Endothelial cell (in vitro differentiated cells): ENCODE measurements around the gene MAGI2. TPM values are rescaled to one million over a fixed set of nuclear protein-coding genes. Genes with fewer than 3 reads are reported as not detected.

Experiments
- DNase-seq: peaks from one replicate; pipeline ENCODE4 v3.0.0; 2021; ENCODE audit warnings: low spot score
- H3K27ac Mint-ChIP-seq: one replicate; pipeline ENCODE4 v1.8.0; 2021; ENCODE audit warnings: mixed read lengths, inconsistent platforms; ENCODE audit not compliant: unreplicated experiment
- H3K27me3 Mint-ChIP-seq: one replicate; pipeline ENCODE4 v1.8.0; 2021; ENCODE audit warnings: mild to moderate bottlenecking, moderate library complexity, mixed read lengths, inconsistent platforms; ENCODE audit not compliant: unreplicated experiment
- H3K36me3 Mint-ChIP-seq: one replicate; pipeline ENCODE4 v1.8.0; 2021; ENCODE audit warnings: mild to moderate bottlenecking, low read depth, mixed read lengths, inconsistent platforms; ENCODE audit not compliant: unreplicated experiment
- H3K4me1 Mint-ChIP-seq: one replicate; pipeline ENCODE4 v1.8.0; 2021; ENCODE audit warnings: mild to moderate bottlenecking, mixed read lengths, inconsistent platforms; ENCODE audit not compliant: unreplicated experiment
- H3K4me3 Mint-ChIP-seq: one replicate; pipeline ENCODE4 v1.8.0; 2021; ENCODE audit warnings: mild to moderate bottlenecking, mixed read lengths, inconsistent platforms; ENCODE audit not compliant: unreplicated experiment
- H3K9me3 Mint-ChIP-seq: one replicate; pipeline ENCODE4 v1.8.0; 2021; ENCODE audit warnings: mixed read lengths, inconsistent platforms; ENCODE audit not compliant: unreplicated experiment
- total RNA-seq: library from RNA; stranded (reverse); fragmentation: NEBNext Ultra II Directional; extraction: Animal tissue kit (Norgen Biotek cat#: 25700); gene quantifications from one replicate; pipeline ENCODE4 v1.2.1, GENCODE V29; 2021; ENCODE audit not compliant: unreplicated experiment
- TF ChIP-seq, protein P1 (sequence below): fragments of 200-600 bp; sonication (generic); IDR thresholded peaks from one replicate; pipeline ENCODE4 v1.5.0; 2021; ENCODE audit warnings: antibody characterized with exemption; ENCODE audit not compliant: unreplicated experiment

MAGI2 gene
- total RNA-seq, 1 donor from 2014 or later: 6.3 TPM

DNA sequence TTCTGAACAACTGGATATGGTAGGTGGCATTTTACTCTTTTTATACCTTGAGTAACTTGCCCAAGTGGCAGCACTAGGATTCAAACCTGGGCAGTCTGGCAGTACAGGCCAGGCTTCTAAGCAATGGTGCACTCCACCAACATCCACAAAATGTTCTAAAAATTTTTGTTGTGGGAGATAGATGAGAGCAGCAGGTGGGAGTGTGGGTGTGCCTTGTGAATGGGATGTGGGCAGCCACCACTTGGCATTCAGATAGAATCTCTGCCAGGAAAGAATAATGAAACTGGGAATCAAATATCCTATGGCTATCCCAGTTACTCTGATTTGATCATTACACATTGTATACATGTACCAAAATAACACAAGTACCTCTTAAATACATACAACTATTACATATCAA, 810.7 kb downstream of the MAGI2 start:
- Mint-ChIP-seq H3K4me3 (no peak overlapping the region), H3K27ac (no peak overlapping the region), H3K27me3 (peaks cover 1% of the 10 kb centered on the region), H3K9me3 (no peaks in the 10 kb centered on the region), H3K4me1 (no peaks in the 10 kb centered on the region), H3K36me3 (no peaks in the 10 kb centered on the region)
- TF ChIP-seq, protein P1, sequence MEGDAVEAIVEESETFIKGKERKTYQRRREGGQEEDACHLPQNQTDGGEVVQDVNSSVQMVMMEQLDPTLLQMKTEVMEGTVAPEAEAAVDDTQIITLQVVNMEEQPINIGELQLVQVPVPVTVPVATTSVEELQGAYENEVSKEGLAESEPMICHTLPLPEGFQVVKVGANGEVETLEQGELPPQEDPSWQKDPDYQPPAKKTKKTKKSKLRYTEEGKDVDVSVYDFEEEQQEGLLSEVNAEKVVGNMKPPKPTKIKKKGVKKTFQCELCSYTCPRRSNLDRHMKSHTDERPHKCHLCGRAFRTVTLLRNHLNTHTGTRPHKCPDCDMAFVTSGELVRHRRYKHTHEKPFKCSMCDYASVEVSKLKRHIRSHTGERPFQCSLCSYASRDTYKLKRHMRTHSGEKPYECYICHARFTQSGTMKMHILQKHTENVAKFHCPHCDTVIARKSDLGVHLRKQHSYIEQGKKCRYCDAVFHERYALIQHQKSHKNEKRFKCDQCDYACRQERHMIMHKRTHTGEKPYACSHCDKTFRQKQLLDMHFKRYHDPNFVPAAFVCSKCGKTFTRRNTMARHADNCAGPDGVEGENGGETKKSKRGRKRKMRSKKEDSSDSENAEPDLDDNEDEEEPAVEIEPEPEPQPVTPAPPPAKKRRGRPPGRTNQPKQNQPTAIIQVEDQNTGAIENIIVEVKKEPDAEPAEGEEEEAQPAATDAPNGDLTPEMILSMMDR: no peak
- no peak for DNase-seq

DNA sequence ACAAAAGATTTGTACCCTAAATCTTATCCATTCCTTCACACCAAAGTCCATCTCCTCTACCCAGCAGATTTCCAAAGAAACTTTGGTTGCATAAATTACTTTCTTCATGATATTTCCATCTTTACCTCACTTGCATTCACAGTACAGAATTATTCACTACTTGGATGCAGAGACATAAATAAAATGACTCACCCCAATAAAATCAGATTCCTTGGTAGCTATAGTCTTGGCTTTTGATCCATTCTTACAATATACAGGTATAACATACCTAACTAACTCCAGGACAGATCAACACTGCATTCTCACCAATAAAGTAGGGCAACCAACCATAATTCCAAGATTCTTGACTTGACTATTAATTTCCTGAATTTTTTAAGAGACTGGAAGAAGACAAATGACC, 815.1 kb downstream of the MAGI2 start:
- DNase-seq: no peak
- Mint-ChIP-seq H3K36me3 (no peaks in the 10 kb centered on the region), H3K27ac (no peak overlapping the region), H3K9me3 (no peaks in the 10 kb centered on the region), H3K4me3 (no peak overlapping the region), H3K27me3 (no peaks in the 10 kb centered on the region), H3K4me1 (no peaks in the 10 kb centered on the region)
- TF ChIP-seq, protein P1: no peak

DNA sequence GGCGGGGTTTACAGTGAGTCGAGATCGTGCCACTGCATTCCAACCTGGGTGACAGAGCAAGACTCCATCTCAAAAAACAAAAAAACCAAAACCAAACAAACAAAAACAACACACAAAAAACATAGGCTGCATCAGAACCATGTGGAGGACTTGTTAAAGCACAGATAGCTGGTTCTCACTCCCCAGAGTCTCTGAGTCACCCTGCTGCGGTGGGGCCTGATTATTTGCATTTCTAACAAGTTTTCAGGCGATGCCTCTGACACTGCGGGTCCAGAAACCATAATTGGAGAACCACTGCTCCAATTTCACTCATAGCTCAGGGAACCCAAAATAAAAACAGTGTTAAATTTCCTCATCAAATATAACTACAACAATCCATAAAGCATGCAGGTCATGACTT, 816.7 kb downstream of the MAGI2 start:
- DNase-seq: no peak

DNA sequence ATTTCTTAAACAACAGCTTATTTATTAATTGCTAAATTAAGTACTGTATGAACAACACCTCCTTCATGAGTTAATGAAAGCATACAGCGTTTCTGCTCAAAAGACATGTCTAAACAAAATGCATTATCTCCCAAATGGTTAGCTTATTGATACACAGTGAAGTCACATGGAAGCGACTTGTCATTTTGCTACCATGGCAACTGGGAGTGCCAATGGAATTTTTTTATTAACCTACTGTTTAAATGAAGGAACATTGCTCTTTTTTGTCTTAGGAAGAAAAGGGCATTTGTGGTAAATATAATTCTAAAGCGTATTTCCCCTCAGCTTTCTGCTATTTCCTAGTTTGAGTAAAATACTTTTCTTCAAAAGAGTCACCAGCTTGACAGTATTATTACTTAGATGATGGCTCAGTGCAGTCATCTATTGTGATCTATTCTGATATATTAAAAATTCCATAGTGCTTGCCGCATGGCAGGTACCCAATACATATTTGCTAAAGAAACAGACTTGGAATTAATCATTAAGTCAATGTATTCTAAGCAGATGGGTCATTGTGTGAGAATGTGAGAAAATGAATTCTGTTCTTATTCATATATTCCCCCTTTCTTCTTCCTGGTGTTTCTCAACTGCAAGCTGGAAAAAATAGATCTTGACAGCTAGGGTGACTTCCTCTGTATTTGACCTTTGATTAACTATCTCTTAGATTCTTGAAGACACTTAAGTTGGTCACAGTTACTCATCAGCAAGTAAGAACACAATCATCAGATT, 818.3 kb downstream of the MAGI2 start:
- Mint-ChIP-seq H3K9me3 (no peaks in the 10 kb centered on the region), H3K4me3 (no peak overlapping the region), H3K27me3 (peaks cover 3% of the 10 kb centered on the region), H3K4me1 (no peaks in the 10 kb centered on the region), H3K36me3 (no peaks in the 10 kb centered on the region), H3K27ac (no peak overlapping the region)
- TF ChIP-seq, protein P1: no peak
- no peak for DNase-seq

More for the DNA sequence above, 816.7 kb downstream of the MAGI2 start:
- no peaks in the 10 kb centered on the region for H3K4me1 Mint-ChIP-seq
- no peaks in the 10 kb centered on the region for H3K36me3 Mint-ChIP-seq
- no peaks in the 10 kb centered on the region for H3K9me3 Mint-ChIP-seq
- peaks cover 2% of the 10 kb centered on the region for H3K27me3 Mint-ChIP-seq
- H3K4me3 Mint-ChIP-seq: no peak overlapping the region
- no peak overlapping the region for H3K27ac Mint-ChIP-seq
- TF ChIP-seq, protein P1: no peak

DNA sequence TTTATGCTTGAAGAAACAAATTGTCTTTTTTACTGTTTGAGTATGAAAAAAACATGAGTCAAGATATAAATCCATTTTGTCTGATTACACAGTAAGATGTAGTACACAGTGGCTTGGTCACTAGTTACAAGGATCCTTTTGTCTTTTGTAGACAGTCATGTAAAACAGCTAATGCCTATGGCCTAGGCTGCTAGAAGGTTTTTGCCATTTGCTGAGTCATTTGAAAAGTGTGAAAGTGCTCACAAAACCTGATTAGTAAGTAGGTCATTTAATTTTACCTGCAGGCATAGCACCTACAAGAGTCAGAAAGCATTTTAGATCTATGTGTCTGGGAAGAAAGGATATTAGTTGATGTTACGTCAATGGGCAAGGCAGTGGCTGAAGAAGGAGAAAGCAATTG, 819.4 kb downstream of the MAGI2 start:
- Mint-ChIP-seq H3K9me3 (no peaks in the 10 kb centered on the region), H3K36me3 (no peaks in the 10 kb centered on the region), H3K27ac (no peak overlapping the region), H3K4me3 (no peak overlapping the region), H3K4me1 (no peaks in the 10 kb centered on the region), H3K27me3 (peaks cover 3% of the 10 kb centered on the region)
- TF ChIP-seq, protein P1: no peak
- DNase-seq: no peak
